DMS114 treated with DMSO at 0.1 percent for 48 hours (cell line): ENCODE results near the gene ZNF221.
A peak's percentile ranks its signal among the peaks of the same experiment; 100 is the strongest.
"Not testable (repeated sequence)": the region's sequence is repeated elsewhere in the genome, so short reads cannot be mapped to it uniquely, and the experiment has no call there.

Experiments used
- DNase-seq: peaks from one replicate; lab custom pipeline; 2025; ENCODE audit not compliant: unreplicated experiment; lab: John Stamatoyannopoulos, UW

Gene ZNF221

DNA sequence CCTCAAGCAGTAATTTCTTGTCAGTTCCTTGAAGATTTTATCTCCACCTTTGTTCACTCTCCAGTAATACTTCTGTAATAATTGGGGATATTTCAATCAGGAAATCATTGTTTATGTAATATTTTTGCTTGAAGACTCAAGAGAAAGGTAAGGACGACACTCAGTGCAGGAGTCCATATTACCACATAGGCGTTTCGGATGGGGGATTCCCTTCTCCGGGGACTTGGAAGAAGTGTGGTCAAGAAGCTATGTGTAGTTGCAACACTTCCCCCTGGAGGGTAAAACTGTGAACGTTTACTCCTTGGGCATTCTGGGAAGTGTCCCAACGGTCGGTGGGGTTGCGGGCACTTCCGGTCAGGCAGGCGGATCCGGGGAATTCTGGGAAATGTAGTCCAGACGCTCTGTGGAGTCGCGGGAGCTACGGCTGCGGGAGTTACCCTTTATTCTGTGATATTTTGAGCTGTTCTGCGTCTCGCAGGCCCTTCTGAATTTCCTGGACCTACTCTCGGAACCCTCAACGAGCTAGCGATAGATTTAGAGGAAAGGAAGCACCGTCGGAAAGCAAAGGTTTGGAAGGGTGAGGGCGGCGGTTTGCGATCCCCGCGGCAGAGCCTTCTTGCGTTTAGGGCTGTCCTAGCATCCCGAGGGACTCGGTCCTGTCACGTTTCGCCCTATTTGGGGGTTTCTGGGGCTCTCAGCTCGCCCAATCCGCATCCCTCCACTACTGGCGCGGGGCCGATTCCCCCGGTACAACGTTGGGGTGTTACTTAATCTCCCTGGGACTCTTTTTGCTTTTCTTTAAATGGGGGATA lies at the start of gene ZNF221:
TSS of gene ZNF221 (plus strand) at position 395 of the 812 bp plus-strand sequence. CDS start 11,499 bp downstream, outside the sequence.
- DNase-seq: peak; percentile 78

- DNase-seq: peak; percentile 69
Observed at GRCh38 chr19:43901395-43902390, 49.3 kb upstream of the ZNF221 start.

DNA sequence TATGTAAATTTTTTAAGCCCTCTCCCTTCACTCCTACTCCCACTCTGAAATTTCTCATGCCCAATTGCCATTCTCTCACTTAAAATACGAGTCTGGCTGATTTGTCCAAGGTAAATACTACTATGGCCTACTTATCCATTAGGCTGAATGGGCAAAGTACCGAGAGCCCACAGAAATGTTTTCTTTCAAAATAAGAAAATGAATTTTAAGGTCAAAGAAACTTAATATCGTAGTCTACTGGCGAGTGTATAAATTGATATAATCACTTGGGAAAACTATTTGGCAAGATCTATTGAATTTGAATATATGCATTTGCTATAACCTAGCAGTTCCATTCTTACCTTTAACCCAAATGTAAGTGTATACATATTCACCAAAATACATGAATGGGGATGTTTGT lies 48.6 kb upstream of the ZNF221 start:
- no peak for DNase-seq

GRCh38 chr19:43905897-43906296 lies 45.1 kb upstream of the ZNF221 start:
- no peak for DNase-seq

GRCh38 chr19:43906774-43907173 lies 44.3 kb upstream of the ZNF221 start:
- no peak for DNase-seq

GRCh38 chr19:43908659-43909058 lies 42.4 kb upstream of the ZNF221 start:
- no peak for DNase-seq

DNA sequence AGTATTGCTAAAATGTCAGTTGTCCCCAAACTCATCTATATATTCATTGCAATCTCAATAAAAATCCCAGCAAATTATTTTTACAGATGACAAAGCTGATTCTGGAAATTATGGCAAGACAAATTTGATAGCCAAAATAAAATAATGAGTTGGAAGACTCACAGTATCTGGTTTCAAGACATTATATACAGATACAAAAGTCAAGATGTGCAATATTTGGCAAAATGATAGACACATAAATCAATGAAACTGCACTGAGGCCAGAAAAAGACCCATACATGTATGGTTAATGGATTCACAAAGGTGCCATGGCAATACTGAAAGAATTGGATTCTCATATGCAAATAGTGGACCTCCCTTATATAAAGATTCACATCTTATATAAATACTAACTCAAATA lies 40.1 kb upstream of the ZNF221 start:
- DNase-seq: no peak

DNA sequence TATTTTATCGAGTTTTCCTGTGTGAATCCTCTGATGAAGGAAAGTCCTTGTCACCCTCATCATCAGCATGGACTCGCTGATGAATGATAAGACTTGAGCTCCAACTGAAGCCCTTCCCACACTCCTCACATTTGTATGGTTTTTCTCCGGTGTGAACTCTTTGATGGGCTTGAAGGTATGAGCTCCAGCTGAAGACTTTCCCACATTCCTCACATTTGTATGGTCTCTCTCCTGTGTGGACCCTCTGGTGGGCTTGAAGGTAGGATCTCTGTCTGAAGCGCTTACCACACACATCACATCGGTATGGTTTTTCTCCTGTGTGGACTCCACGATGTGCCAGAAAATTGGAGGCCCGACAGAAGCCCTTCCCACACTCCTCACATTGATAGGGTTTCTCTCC lies 37.6 kb upstream of the ZNF221 start:
- no peak for DNase-seq

GRCh38 chr19:43914051-43914450 lies 37.0 kb upstream of the ZNF221 start:
- DNase-seq: no peak

GRCh38 chr19:43923875-43924274 lies 27.2 kb upstream of the ZNF221 start:
- DNase-seq: no peak

DNA sequence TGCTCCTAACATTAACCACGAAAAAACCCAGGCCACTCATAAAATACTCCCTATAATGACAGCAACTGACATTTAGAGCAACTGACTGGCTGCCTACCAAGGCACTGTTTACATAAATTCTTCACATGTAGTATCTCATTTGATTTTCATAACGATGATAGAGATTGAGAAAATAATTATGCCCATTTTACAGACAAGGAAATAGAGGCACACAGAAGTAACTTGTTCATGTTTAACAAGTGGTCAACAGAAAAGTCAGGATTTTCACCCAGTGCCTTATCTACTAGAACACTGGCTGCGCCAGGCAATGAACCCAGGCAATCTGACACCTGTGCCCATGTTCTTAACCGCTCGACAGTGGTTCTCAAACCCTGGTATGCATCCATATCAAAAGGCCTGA lies 22.2 kb upstream of the ZNF221 start:
- DNase-seq: no peak

GRCh38 chr19:43934055-43934984 lies 16.7 kb upstream of the ZNF221 start:
- DNase-seq: no peak

GRCh38 chr19:43934985-43935708 lies 15.9 kb upstream of the ZNF221 start, which contains the start of gene ZNF45:
TSS of gene ZNF45 (minus strand) at chr19:43935282. CDS start at chr19:43922185, 13,097 bp downstream.
- DNase-seq: peak; percentile 58

- DNase-seq: no peak
Observed at GRCh38 chr19:43936188-43936587, 14.8 kb upstream of the ZNF221 start.

DNA sequence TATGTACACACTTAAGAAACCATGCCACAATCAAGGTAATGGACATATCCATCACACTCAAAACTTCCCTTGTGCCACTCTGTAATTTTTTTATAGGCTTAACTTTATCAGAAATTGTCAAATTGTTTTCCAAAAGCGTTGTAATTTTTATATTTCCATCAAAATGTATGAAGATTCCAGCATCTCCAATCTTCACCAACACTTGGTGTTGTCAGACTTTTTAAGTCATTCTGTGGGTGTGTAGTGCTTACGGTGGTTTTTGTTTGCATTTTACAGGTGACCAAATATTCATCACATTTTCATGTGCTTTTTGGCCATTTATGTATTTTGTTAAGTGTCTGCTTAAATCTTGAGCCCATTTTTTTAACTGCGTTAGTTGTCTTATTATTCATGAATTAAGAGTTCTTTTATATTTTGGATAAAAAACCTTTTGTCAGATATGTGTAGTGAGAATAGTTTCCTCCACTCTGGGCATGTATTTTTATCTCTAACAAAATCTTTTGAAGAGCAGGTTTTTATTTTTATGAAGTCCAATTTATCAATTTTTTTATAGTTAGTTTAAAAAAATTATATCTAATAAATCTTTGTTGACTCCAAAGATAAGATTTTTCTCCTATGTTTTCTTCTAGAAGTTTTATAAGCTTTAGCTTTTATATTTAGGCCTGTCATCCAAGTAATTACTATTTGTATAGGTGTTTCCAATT lies 11.3 kb upstream of the ZNF221 start:
- DNase-seq: no peak

GRCh38 chr19:43940719-43941118 lies 10.3 kb upstream of the ZNF221 start:
- DNase-seq: no peak

GRCh38 chr19:43941209-43941608 lies 9.8 kb upstream of the ZNF221 start:
- no peak for DNase-seq

- DNase-seq: not testable (repeated sequence)
Observed at GRCh38 chr19:43947412-43947811, 3.6 kb upstream of the ZNF221 start.

DNA sequence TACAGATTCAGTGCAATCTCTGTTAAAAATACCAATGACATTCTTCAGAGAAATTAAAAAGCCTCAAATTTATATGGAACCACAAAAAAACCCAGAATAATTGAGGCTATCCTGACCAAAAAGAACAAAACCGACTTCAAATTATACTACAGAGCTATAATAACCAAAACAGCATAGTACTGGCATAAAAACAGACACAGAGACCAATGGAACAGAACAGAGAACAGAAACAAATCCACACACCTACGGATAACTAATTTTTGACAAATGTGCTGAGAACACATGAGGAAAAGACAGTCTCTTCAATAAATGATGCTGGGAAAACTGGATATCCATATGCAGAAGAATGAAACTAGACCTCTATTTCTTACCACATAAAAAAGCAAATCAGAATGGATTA lies 1.2 kb upstream of the ZNF221 start:
- DNase-seq: not testable (repeated sequence)
